ENCODE measurements around the gene IKZF1.

Gene IKZF1

DNA sequence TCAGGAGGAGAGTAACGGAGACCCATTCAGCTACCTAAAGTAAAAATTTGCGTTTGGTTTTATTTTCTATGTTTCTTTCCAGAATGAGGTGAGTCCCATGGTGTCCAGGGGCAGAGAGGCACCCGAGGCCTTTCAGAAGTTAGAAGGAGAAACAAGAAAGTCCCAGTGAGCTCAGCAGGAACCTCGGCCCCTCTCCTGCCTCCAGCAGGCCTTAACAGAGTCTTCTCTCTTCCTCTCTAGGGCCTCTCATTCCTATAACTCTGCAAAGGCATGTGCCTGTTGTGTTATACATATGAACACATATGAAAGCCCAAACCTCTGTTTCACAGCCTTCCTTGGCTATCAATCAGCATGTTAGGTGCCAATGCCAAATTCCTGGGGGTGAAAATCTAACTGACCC, 20.8 kb upstream of the IKZF1 start:
- no peak overlapping the region for H3K9ac ChIP-seq (ENCODE audit: low read length)
- no peak overlapping the region for H2BK12ac ChIP-seq (ENCODE audit: low read length)
- H2AK5ac ChIP-seq (ENCODE audit: low read length) = no peak overlapping the region
- no peak overlapping the region for H3K18ac ChIP-seq (ENCODE audit: low read length)
- no peak overlapping the region for H3K23ac ChIP-seq (ENCODE audit: low read length)
- no peak for DNase-seq
- H2BK5ac ChIP-seq (ENCODE audit: low read depth, low read length, poor library complexity) = no peak overlapping the region
- no peak overlapping the region for H4K8ac ChIP-seq (ENCODE audit: low read depth, low read length)
- WGBS (ENCODE audit: extremely low coverage, insufficient coverage, insufficient read length) = no CpG with 5 or more reads among the region's 4 CpGs
- H3K4me2 ChIP-seq (ENCODE audit: low read length) = no peak overlapping the region
- H2AFZ ChIP-seq (ENCODE audit: insufficient read depth, low read length, poor library complexity) = no peak overlapping the region
- H4K91ac ChIP-seq (ENCODE audit: low read depth, low read length) = no peak overlapping the region
- H3K27me3 ChIP-seq (ENCODE audit: insufficient read depth, low read length) = no peaks in the 10 kb centered on the region
- no peaks in the 10 kb centered on the region for H3K36me3 ChIP-seq (ENCODE audit: control insufficient read depth in 1 of 2, insufficient read depth in 2 of 2, low read length in 2 of 2)
- H3K27ac ChIP-seq (ENCODE audit: low read depth, low read length) = no peak overlapping the region
- H4K12ac ChIP-seq (ENCODE audit: low read depth, low read length) = no peak overlapping the region
- H3K4me3 ChIP-seq (ENCODE audit: low read depth, low read length) = no peak overlapping the region
- H3K79me1 ChIP-seq (ENCODE audit: low read length) = no peaks in the 10 kb centered on the region
- no peaks in the 10 kb centered on the region for H3K4me1 ChIP-seq (ENCODE audit: control insufficient read depth in 1 of 2, insufficient read depth in 2 of 2, low read length in 2 of 2)
- peaks cover 1% of the 10 kb centered on the region for H3K9me3 ChIP-seq (ENCODE audit: insufficient read depth, low read depth, low read length)
- no peaks in the 10 kb centered on the region for H3K79me2 ChIP-seq (ENCODE audit: control insufficient read depth, insufficient read depth, low read length, poor library complexity)
- H3K14ac ChIP-seq (ENCODE audit: low read length) = no peak overlapping the region
- no peak overlapping the region for H2BK120ac ChIP-seq (ENCODE audit: insufficient read depth, low read length, poor library complexity)
- no peak overlapping the region for H3K4ac ChIP-seq (ENCODE audit: low read depth, low read length)

- Histone ChIP-seq H3K9me3 (ENCODE audit: insufficient read depth, low read depth, low read length) (peaks cover 1% of the 10 kb centered on the region), H2BK12ac (ENCODE audit: low read length) (no peak overlapping the region), H2BK5ac (ENCODE audit: low read depth, low read length, poor library complexity) (no peak overlapping the region), H4K8ac (ENCODE audit: low read depth, low read length) (no peak overlapping the region), H3K9ac (ENCODE audit: low read length) (no peak overlapping the region), H3K18ac (ENCODE audit: low read length) (no peak overlapping the region), H3K36me3 (ENCODE audit: control insufficient read depth in 1 of 2, insufficient read depth in 2 of 2, low read length in 2 of 2) (no peaks in the 10 kb centered on the region), H3K14ac (ENCODE audit: low read length) (no peak overlapping the region), H3K4me3 (ENCODE audit: low read depth, low read length) (no peak overlapping the region), H2AFZ (ENCODE audit: insufficient read depth, low read length, poor library complexity) (no peak overlapping the region), H4K91ac (ENCODE audit: low read depth, low read length) (no peak overlapping the region), H2BK120ac (ENCODE audit: insufficient read depth, low read length, poor library complexity) (no peak overlapping the region), H3K4me2 (ENCODE audit: low read length) (no peak overlapping the region), H3K23ac (ENCODE audit: low read length) (no peak overlapping the region), H2AK5ac (ENCODE audit: low read length) (no peak overlapping the region), H4K12ac (ENCODE audit: low read depth, low read length) (no peak overlapping the region), H3K4me1 (ENCODE audit: control insufficient read depth in 1 of 2, insufficient read depth in 2 of 2, low read length in 2 of 2) (no peaks in the 10 kb centered on the region), H3K27me3 (ENCODE audit: insufficient read depth, low read length) (no peaks in the 10 kb centered on the region), H3K79me1 (ENCODE audit: low read length) (no peaks in the 10 kb centered on the region), H3K27ac (ENCODE audit: low read depth, low read length) (no peak overlapping the region), H3K4ac (ENCODE audit: low read depth, low read length) (no peak overlapping the region), H3K79me2 (ENCODE audit: control insufficient read depth, insufficient read depth, low read length, poor library complexity) (no peaks in the 10 kb centered on the region)
- no CpG with 5 or more reads among the region's 3 CpGs for WGBS (ENCODE audit: extremely low coverage, insufficient coverage, insufficient read length)
- DNase-seq = no peak
Measured at GRCh38 chr7:50284296-50284695, 20.2 kb upstream of the IKZF1 start.

DNA sequence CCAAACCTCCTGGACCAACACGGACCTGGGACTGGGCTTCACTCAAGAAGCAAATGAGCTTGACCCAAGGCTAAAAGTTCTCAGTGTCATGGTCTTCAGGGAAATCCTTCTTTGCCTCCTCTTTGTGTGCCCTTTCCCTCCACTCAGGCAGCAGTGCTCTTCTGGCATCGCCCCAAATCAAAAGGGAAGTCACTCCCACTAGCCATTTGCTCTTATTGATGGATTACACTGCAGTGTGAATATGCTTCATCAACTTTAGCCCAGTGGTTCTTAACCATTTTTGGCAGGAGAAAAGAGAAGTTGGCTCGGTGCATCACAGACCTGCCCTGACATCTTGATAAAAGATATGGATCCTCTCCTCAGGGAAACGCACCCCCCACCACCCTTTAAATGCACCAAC, 19.2 kb upstream of the IKZF1 start:
- no CpG with 5 or more reads among the region's 4 CpGs for WGBS (ENCODE audit: extremely low coverage, insufficient coverage, insufficient read length)
- H3K4me2 ChIP-seq (ENCODE audit: low read length) = no peak overlapping the region
- no peaks in the 10 kb centered on the region for H3K4me1 ChIP-seq (ENCODE audit: control insufficient read depth in 1 of 2, insufficient read depth in 2 of 2, low read length in 2 of 2)
- H3K27me3 ChIP-seq (ENCODE audit: insufficient read depth, low read length) = no peaks in the 10 kb centered on the region
- no peak overlapping the region for H2BK12ac ChIP-seq (ENCODE audit: low read length)
- H3K9me3 ChIP-seq (ENCODE audit: insufficient read depth, low read depth, low read length) = peaks cover 1% of the 10 kb centered on the region
- no peak overlapping the region for H3K23ac ChIP-seq (ENCODE audit: low read length)
- H2BK5ac ChIP-seq (ENCODE audit: low read depth, low read length, poor library complexity) = no peak overlapping the region
- no peaks in the 10 kb centered on the region for H3K36me3 ChIP-seq (ENCODE audit: control insufficient read depth in 1 of 2, insufficient read depth in 2 of 2, low read length in 2 of 2)
- no peak for DNase-seq
- no peak overlapping the region for H3K27ac ChIP-seq (ENCODE audit: low read depth, low read length)
- H3K4me3 ChIP-seq (ENCODE audit: low read depth, low read length) = no peak overlapping the region
- H3K79me1 ChIP-seq (ENCODE audit: low read length) = no peaks in the 10 kb centered on the region
- no peak overlapping the region for H2AK5ac ChIP-seq (ENCODE audit: low read length)
- no peak overlapping the region for H2AFZ ChIP-seq (ENCODE audit: insufficient read depth, low read length, poor library complexity)
- H4K91ac ChIP-seq (ENCODE audit: low read depth, low read length) = no peak overlapping the region
- H3K4ac ChIP-seq (ENCODE audit: low read depth, low read length) = no peak overlapping the region
- H3K18ac ChIP-seq (ENCODE audit: low read length) = no peak overlapping the region
- H4K8ac ChIP-seq (ENCODE audit: low read depth, low read length) = no peak overlapping the region
- no peak overlapping the region for H3K9ac ChIP-seq (ENCODE audit: low read length)
- no peaks in the 10 kb centered on the region for H3K79me2 ChIP-seq (ENCODE audit: control insufficient read depth, insufficient read depth, low read length, poor library complexity)
- H4K12ac ChIP-seq (ENCODE audit: low read depth, low read length) = no peak overlapping the region
- H3K14ac ChIP-seq (ENCODE audit: low read length) = no peak overlapping the region
- H2BK120ac ChIP-seq (ENCODE audit: insufficient read depth, low read length, poor library complexity) = no peak overlapping the region

DNA sequence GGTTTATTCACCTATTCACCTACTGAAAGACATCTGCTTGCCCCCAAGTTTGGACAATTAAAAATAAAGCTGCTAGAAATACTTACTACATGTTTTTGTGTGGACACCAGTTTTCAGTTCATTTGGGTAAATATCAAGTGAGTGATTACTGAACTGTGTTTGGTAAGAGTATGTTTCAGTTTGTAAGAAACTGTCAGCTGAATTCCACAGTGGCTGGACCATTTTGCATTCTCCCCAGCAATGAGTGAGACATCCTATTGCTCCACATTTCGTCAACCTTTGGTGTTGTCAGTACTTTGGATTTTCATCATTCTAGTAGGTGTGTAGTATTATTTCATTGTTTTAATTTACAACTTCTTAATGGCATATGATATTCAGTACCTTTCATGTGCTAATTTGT, 17.4 kb upstream of the IKZF1 start:
- Histone ChIP-seq H2AFZ (ENCODE audit: insufficient read depth, low read length, poor library complexity) (no peak overlapping the region), H2AK5ac (ENCODE audit: low read length) (no peak overlapping the region), H3K4ac (ENCODE audit: low read depth, low read length) (no peak overlapping the region), H3K23ac (ENCODE audit: low read length) (no peak overlapping the region), H4K91ac (ENCODE audit: low read depth, low read length) (no peak overlapping the region), H3K79me2 (ENCODE audit: control insufficient read depth, insufficient read depth, low read length, poor library complexity) (no peaks in the 10 kb centered on the region), H3K36me3 (ENCODE audit: control insufficient read depth in 1 of 2, insufficient read depth in 2 of 2, low read length in 2 of 2) (no peaks in the 10 kb centered on the region), H4K12ac (ENCODE audit: low read depth, low read length) (no peak overlapping the region), H3K27me3 (ENCODE audit: insufficient read depth, low read length) (no peaks in the 10 kb centered on the region), H4K8ac (ENCODE audit: low read depth, low read length) (no peak overlapping the region), H3K14ac (ENCODE audit: low read length) (no peak overlapping the region), H3K4me3 (ENCODE audit: low read depth, low read length) (no peak overlapping the region), H3K9ac (ENCODE audit: low read length) (no peak overlapping the region), H3K18ac (ENCODE audit: low read length) (no peak overlapping the region), H2BK5ac (ENCODE audit: low read depth, low read length, poor library complexity) (no peak overlapping the region), H3K4me2 (ENCODE audit: low read length) (no peak overlapping the region), H3K9me3 (ENCODE audit: insufficient read depth, low read depth, low read length) (peaks cover 1% of the 10 kb centered on the region), H3K79me1 (ENCODE audit: low read length) (no peaks in the 10 kb centered on the region), H3K4me1 (ENCODE audit: control insufficient read depth in 1 of 2, insufficient read depth in 2 of 2, low read length in 2 of 2) (no peaks in the 10 kb centered on the region), H2BK120ac (ENCODE audit: insufficient read depth, low read length, poor library complexity) (no peak overlapping the region), H2BK12ac (ENCODE audit: low read length) (no peak overlapping the region), H3K27ac (ENCODE audit: low read depth, low read length) (no peak overlapping the region)
- DNase-seq = no peak
- no CpG with 5 or more reads among the region's 1 CpG for WGBS (ENCODE audit: extremely low coverage, insufficient coverage, insufficient read length)

Measured in trophoblast cell (in vitro differentiated cells and primary cell).